Mesendoderm (in vitro differentiated cells): ENCODE results near the gene KRT32.
"Not testable (repeated sequence)": the region's sequence is repeated elsewhere in the genome, so short reads cannot be mapped to it uniquely, and the experiment has no call there.

Source experiments
- DNase-seq: peaks from one replicate; pipeline ENCODE4 v3.0.0; 2013
- H2AK5ac ChIP-seq: 2 replicates; pipeline ENCODE4 v1.6.1; 2013; ENCODE audit warnings: low read length, inconsistent platforms
- H2BK120ac ChIP-seq: 2 replicates; pipeline ENCODE4 v1.6.1; 2013; ENCODE audit warnings: low read depth, mild to moderate bottlenecking, low read length, moderate library complexity, mixed read lengths
- H2BK15ac ChIP-seq: replicated peaks from 2 replicates; pipeline ENCODE4 v1.6.1; 2013; ENCODE audit warnings: low read depth, mild to moderate bottlenecking, moderate library complexity
- H2BK5ac ChIP-seq: 2 replicates; pipeline ENCODE4 v1.6.1; 2013; ENCODE audit warnings: low read length, inconsistent platforms
- H3K18ac ChIP-seq: 2 replicates; pipeline ENCODE4 v1.6.1; 2013; ENCODE audit warnings: mild to moderate bottlenecking, low read length, mixed read lengths
- H3K23ac ChIP-seq: one replicate; pipeline ENCODE4 v1.6.1; 2013; ENCODE audit warnings: low read length
- H3K27ac ChIP-seq: 2 replicates; pipeline ENCODE4 v1.5.1; 2013; ENCODE audit warnings: low read depth, mild to moderate bottlenecking, inconsistent platforms, low read length, moderate library complexity
- H3K27me3 ChIP-seq: 2 replicates; pipeline ENCODE4 v1.6.1; 2013; ENCODE audit warnings: low read length, control low read depth, mild to moderate bottlenecking, inconsistent platforms; ENCODE audit not compliant: insufficient read depth, poor library complexity
- H3K36me3 ChIP-seq: 2 replicates; pipeline ENCODE4 v1.6.1; 2013; ENCODE audit warnings: low read length, inconsistent platforms; ENCODE audit not compliant: control insufficient read depth, insufficient read depth
- H3K4ac ChIP-seq: one replicate; pipeline ENCODE4 v1.6.1; 2013; ENCODE audit warnings: low read depth, mild to moderate bottlenecking, low read length, moderate library complexity
- H3K4me1 ChIP-seq: 2 replicates; pipeline ENCODE4 v1.6.1; 2013; ENCODE audit warnings: low read depth, low read length, inconsistent platforms; ENCODE audit not compliant: control insufficient read depth
- H3K4me2 ChIP-seq: 2 replicates; pipeline ENCODE4 v1.6.1; 2013; ENCODE audit warnings: low read length
- H3K4me3 ChIP-seq: 2 replicates; pipeline ENCODE4 v1.5.1; 2013; ENCODE audit warnings: mild to moderate bottlenecking, low read length
- H3K56ac ChIP-seq: one replicate; pipeline ENCODE4 v1.6.1; 2013; ENCODE audit warnings: low read length
- H3K79me1 ChIP-seq: 2 replicates; pipeline ENCODE4 v1.6.1; 2013; ENCODE audit warnings: low read length, inconsistent platforms
- H3K79me2 ChIP-seq: 2 replicates; pipeline ENCODE4 v1.6.1; 2013; ENCODE audit warnings: mild to moderate bottlenecking, low read length; ENCODE audit not compliant: control insufficient read depth, insufficient read depth
- H3K9ac ChIP-seq: 2 replicates; pipeline ENCODE4 v1.6.1; 2013; ENCODE audit warnings: low read length, inconsistent platforms
- H4K5ac ChIP-seq: one replicate; pipeline ENCODE4 v1.6.1; 2013; ENCODE audit warnings: low read length
- H4K8ac ChIP-seq: one replicate; pipeline ENCODE4 v1.6.1; 2013; ENCODE audit warnings: low read depth, mild to moderate bottlenecking, control low read depth, low read length, moderate library complexity
- WGBS: extraction: QIAGEN DNeasy Blood & Tissue Kit; methylation state at CpG from one replicate; pipeline ENCODE4 v1.1.7; 2013; ENCODE audit warnings: low lambda C conversion rate, missing lambda C conversion rate; ENCODE audit not compliant: insufficient coverage; ENCODE audit errors: extremely low coverage; 5-methylcytosine and 5-hydroxymethylcytosine counted together

Gene KRT32

DNA sequence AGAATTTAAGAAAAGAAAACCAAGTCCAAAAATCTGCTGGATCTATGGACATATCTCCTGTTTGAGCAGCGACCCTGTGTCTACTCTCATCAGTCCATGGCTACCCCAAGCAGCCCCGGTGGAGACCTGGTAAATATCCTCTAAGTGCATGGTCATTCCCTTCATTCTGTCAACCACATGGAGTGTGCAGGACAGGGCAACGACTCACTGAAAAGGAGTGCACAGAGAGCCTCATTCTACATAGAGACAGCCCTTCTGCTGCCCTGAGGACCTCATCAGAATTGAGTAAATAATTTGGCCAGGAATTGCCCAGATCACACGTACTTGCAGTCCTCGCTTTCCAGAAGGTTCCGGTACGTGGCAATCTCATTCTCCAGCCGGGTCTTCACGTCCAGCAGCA lies 29.4 kb downstream of the KRT32 start:
- Histone ChIP-seq H3K27me3 (no peaks in the 10 kb centered on the region), H3K4me2 (no peak overlapping the region), H3K23ac (no peak overlapping the region), H3K27ac (no peak overlapping the region), H3K18ac (no peak overlapping the region), H3K9ac (no peak overlapping the region), H3K4ac (no peak overlapping the region), H2BK15ac (no peak overlapping the region), H3K79me1 (no peaks in the 10 kb centered on the region), H4K8ac (no peak overlapping the region), H3K79me2 (no peaks in the 10 kb centered on the region), H2AK5ac (no peak overlapping the region), H3K4me3 (no peak overlapping the region), H2BK120ac (no peak overlapping the region), H3K4me1 (no peaks in the 10 kb centered on the region), H3K36me3 (no peaks in the 10 kb centered on the region), H3K56ac (no peak overlapping the region), H2BK5ac (no peak overlapping the region), H4K5ac (no peak overlapping the region)
- WGBS = no CpG with 5 or more reads among the region's 9 CpGs
- DNase-seq = no peak

DNA sequence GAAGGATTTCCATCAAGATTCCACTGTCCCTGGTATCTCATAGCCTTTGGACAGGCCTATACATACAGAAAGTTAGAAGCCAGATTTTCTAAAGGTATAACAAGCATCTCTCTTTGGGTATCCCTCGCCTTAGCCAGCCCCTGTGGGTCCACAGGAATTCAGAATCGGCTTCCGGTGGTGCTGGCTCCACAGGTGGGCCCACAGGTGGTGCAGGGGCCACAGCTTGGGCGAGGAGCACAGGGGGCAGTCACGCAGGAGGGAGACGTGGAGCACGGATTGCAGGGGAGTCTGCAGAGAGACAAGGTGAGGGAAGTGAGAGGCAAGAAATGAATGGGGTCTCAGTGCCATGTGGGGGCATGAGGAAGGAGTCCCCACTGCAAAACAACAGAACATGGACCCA lies 29.9 kb downstream of the KRT32 start:
- H3K27ac ChIP-seq = no peak overlapping the region
- H3K4me3 ChIP-seq = no peak overlapping the region
- H3K4ac ChIP-seq = no peak overlapping the region
- no peaks in the 10 kb centered on the region for H3K36me3 ChIP-seq
- H2BK5ac ChIP-seq = no peak overlapping the region
- H4K5ac ChIP-seq = no peak overlapping the region
- no peak overlapping the region for H3K23ac ChIP-seq
- H3K9ac ChIP-seq = no peak overlapping the region
- no peaks in the 10 kb centered on the region for H3K4me1 ChIP-seq
- no CpG with 5 or more reads among the region's 7 CpGs for WGBS
- no peak overlapping the region for H2BK120ac ChIP-seq
- no peak overlapping the region for H2BK15ac ChIP-seq
- no peak for DNase-seq
- H3K4me2 ChIP-seq = no peak overlapping the region
- H2AK5ac ChIP-seq = no peak overlapping the region
- H3K56ac ChIP-seq = no peak overlapping the region
- H3K18ac ChIP-seq = no peak overlapping the region
- no peaks in the 10 kb centered on the region for H3K79me1 ChIP-seq
- H4K8ac ChIP-seq = no peak overlapping the region
- H3K27me3 ChIP-seq = no peaks in the 10 kb centered on the region
- H3K79me2 ChIP-seq = no peaks in the 10 kb centered on the region

DNA sequence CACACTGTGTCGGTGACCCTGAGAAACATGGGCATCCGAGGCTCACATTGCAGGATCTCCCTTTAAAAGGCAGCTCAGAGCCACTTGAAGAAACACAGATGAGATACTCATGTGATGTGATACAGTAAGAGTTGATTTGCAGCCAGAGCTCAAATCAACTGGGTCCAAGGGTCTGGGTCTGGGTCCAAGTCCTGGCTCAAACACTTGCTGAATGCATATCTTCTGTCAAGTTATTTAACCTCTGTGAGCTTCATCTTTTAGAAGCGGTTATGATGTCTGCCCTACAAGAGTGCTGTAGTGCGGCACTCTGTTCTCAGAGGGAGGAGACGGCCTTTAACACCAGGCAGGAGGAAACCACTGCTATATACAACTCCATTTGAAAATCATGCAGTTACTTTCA lies 32.8 kb downstream of the KRT32 start:
- no peaks in the 10 kb centered on the region for H3K27me3 ChIP-seq

DNA sequence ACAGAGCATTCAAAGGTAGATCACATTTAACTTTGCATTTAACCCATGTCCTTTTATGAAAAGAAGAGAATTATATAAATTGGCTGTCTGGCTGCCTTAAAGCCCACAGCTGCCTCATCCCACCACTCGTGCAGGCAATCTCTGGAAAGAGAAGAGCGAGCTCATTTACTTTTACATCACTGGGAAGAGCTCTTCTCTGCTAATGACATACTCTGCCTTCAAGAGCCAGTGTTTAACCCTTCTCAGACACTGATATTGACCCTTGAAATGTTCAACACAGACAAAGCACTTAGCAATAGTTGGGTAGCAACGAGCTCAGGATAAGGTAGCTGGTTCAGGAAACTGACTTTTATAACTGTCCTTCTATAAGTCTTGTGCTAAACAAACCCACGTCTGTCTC lies 33.2 kb downstream of the KRT32 start:
- Histone ChIP-seq H3K4me2 (no peak overlapping the region), H4K5ac (no peak overlapping the region), H2BK5ac (no peak overlapping the region), H3K18ac (no peak overlapping the region), H2BK15ac (no peak overlapping the region), H2BK120ac (no peak overlapping the region), H3K23ac (no peak overlapping the region), H3K9ac (no peak overlapping the region), H3K79me1 (no peaks in the 10 kb centered on the region), H3K79me2 (no peaks in the 10 kb centered on the region), H3K27me3 (no peaks in the 10 kb centered on the region), H4K8ac (no peak overlapping the region), H3K4ac (no peak overlapping the region), H3K4me1 (no peaks in the 10 kb centered on the region), H3K27ac (no peak overlapping the region), H3K4me3 (no peak overlapping the region), H3K36me3 (no peaks in the 10 kb centered on the region), H2AK5ac (no peak overlapping the region), H3K56ac (no peak overlapping the region)
- DNase-seq = no peak
- WGBS = no CpG with 5 or more reads among the region's 4 CpGs

More for the DNA sequence above, 32.8 kb downstream of the KRT32 start:
- Histone ChIP-seq H2BK120ac (no peak overlapping the region), H3K79me1 (no peaks in the 10 kb centered on the region), H3K27ac (no peak overlapping the region), H2AK5ac (no peak overlapping the region), H3K4me3 (no peak overlapping the region), H4K5ac (no peak overlapping the region), H3K9ac (no peak overlapping the region), H4K8ac (no peak overlapping the region), H3K36me3 (no peaks in the 10 kb centered on the region), H3K4me2 (no peak overlapping the region), H3K4me1 (no peaks in the 10 kb centered on the region), H2BK5ac (no peak overlapping the region), H3K56ac (no peak overlapping the region), H3K4ac (no peak overlapping the region), H3K79me2 (no peaks in the 10 kb centered on the region), H3K18ac (no peak overlapping the region), H3K23ac (no peak overlapping the region), H2BK15ac (no peak overlapping the region)
- no CpG with 5 or more reads among the region's 5 CpGs for WGBS
- DNase-seq = no peak

DNA sequence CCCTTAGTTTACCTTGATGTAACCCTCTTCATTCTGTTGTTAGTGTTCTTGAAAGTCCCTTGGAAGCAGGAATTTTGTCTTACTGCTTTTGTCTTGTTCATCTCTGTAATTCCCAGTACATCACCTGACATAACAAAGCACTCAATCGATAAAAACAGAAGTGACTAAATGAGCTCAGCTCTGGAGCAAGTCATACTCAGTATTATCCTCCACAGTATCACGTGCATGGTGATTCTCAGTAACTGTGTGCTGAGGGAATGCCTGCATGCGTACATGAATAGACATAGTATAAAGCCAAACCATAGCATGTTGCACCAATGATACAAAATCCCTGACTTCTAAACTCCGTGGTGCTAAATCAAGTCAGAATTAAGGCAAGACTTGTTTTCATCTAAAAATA lies 33.6 kb downstream of the KRT32 start:
- H3K36me3 ChIP-seq = no peaks in the 10 kb centered on the region
- H3K23ac ChIP-seq = no peak overlapping the region
- no peak for DNase-seq
- H4K5ac ChIP-seq = no peak overlapping the region
- no peaks in the 10 kb centered on the region for H3K79me1 ChIP-seq
- H3K4me3 ChIP-seq = no peak overlapping the region
- no peak overlapping the region for H3K9ac ChIP-seq
- H3K4me1 ChIP-seq = no peaks in the 10 kb centered on the region
- H3K4ac ChIP-seq = no peak overlapping the region
- H3K56ac ChIP-seq = no peak overlapping the region
- no peaks in the 10 kb centered on the region for H3K27me3 ChIP-seq
- H2BK5ac ChIP-seq = no peak overlapping the region
- H3K79me2 ChIP-seq = no peaks in the 10 kb centered on the region
- no peak overlapping the region for H2AK5ac ChIP-seq
- H2BK15ac ChIP-seq = no peak overlapping the region
- no peak overlapping the region for H3K4me2 ChIP-seq
- H2BK120ac ChIP-seq = no peak overlapping the region
- no peak overlapping the region for H3K18ac ChIP-seq
- WGBS = no CpG with 5 or more reads among the region's 4 CpGs
- no peak overlapping the region for H4K8ac ChIP-seq
- H3K27ac ChIP-seq = no peak overlapping the region

DNA sequence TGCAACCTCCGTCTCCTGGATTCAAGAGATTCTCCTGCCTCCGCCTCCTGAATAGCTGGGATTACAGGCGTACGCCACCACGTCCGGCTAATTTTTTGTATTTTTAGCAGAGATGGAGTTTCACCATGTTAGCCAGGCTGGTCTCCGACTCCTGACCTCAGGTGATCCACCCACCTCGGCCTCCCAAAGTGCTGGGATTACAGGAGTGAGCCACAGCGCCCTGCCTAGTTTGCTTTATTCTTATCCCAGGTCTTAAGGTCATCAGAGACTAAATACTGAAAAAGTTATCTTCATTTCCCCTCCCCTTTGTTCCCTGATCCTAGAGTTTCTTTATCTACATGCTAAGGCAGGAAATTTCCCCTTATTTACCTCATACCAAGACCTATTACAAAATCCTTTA lies 36.8 kb downstream of the KRT32 start:
- not testable (repeated sequence) for H2BK5ac ChIP-seq, H3K56ac ChIP-seq, H3K9ac ChIP-seq, H2BK120ac ChIP-seq, H3K79me2 ChIP-seq, H3K27ac ChIP-seq, H4K8ac ChIP-seq, H3K36me3 ChIP-seq, H3K23ac ChIP-seq, H3K27me3 ChIP-seq, H2BK15ac ChIP-seq, H3K4me1 ChIP-seq, H4K5ac ChIP-seq, H3K4ac ChIP-seq, H3K18ac ChIP-seq, H3K79me1 ChIP-seq, H3K4me3 ChIP-seq, H3K4me2 ChIP-seq, H2AK5ac ChIP-seq, DNase-seq
- no CpG with 5 or more reads among the region's 9 CpGs for WGBS
